HG03442 (cell line): ENCODE results near the gene MAGED1.
A peak's percentile ranks its signal among the peaks of the same experiment; 100 is the strongest.
"Not testable (repeated sequence)": the region's sequence is repeated elsewhere in the genome, so short reads cannot be mapped to it uniquely, and the experiment has no call there.

Source experiments
- ATAC-seq: cut with Tn5 transposase; IDR thresholded peaks from one replicate; pipeline ENCODE4 v1.9.1; 2021; ENCODE audit warnings: mild to moderate bottlenecking, moderate library complexity; ENCODE audit not compliant: unreplicated experiment

Gene MAGED1

DNA sequence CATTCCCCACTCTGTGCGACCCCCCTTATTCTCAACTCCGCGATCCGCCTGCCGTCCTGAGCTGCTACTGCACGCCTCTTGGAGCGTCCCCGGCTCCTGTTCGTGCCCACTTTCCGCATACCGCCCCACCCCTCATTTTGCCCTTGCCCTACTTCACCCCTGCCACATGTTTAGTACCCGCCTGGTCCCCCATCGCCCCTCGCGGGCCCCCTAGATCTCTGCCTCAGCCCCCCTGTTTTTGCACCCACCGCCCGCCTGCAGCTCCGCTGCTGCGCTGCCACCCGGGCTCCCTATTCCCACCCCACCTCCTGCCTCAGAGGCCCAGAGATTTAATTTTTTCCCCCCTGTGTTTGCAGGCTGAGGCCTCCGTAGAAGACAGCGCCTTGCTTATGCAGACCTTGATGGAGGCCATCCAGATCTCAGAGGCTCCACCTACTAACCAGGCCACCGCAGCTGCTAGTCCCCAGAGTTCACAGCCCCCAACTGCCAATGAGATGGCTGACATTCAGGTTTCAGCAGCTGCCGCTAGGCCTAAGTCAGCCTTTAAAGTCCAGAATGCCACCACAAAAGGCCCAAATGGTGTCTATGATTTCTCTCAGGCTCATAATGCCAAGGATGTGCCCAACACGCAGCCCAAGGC lies 1.4 kb downstream of the MAGED1 start:
- peak; percentile 53 for ATAC-seq

DNA sequence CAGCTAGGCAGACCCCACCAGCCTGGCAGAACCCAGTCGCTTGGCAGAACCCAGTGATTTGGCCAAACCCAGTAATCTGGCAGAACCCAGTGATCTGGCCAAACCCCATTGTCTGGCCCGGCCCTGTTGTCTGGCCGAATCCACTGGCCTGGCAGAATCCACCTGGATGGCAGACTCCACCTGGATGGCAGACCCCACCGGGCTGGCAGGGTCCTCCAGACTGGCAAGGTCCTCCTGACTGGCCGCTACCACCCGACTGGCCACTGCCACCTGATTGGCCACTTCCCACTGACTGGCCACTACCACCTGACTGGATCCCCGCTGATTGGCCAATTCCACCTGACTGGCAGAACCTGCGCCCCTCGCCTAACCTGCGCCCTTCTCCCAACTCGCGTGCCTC lies 3.2 kb downstream of the MAGED1 start:
- ATAC-seq = no peak

DNA sequence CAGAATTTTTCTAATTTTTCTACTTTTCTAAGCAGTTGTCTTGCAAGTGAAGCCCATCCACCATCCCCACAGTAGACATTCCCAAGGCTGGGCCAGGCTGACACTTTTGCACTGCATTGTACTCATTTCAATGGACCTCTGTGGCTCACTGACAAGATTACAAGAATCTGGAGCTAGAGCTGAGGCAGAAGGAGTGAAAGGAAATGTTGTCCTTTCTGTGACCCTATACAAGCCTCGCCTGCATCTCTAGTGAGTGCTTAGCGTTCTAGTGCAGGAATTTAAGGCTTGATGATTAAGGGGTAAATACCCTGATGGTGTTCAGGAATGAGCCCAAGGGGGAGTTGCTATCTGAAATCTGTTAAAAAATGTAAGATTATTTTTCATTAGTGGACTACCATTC lies 6.3 kb downstream of the MAGED1 start:
- ATAC-seq = no peak

DNA sequence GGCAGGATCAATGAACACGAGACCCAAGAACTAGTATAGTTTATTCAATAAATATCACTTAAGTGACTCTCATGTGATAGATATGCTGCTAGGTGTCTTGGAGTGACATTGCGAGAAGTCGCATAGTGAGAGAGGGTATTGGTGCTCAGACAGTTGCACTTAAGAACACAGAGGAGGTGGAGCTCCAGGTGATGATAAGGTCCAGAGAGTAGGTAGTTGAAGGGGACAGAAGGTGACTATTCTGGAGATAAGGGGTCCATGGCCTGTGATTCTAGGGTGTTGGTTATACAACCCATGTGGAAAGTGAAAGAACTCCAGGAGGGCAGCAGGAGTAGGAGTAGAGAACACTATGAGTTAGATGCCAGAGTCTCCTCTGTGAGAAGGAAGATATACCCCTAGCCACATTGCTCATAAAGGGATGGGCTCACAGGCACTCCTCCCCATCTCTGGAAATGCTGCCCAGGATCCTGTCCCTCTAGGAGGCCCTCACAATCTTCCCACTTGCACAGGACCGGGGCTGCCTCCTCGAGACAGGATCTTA lies 9.2 kb downstream of the MAGED1 start:
- no peak for ATAC-seq

DNA sequence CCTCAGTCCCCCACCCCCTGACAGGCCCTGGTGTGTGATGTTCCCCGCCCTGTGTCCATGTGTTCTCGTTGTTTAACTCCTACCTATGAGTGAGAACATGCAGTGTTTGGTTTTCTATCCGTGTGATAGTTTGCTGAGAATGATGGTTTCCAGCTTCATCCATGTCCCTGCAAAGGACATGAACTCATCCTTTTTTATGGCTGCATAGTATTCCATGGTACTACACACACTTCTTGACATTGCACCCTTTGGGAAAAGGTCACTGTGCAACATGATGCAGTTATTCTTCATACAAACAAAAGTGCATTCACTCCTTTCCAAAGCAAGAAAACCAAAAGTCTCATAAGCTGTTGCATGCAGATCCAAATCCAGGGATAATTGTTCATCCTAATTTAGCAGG lies 11.7 kb downstream of the MAGED1 start:
- ATAC-seq = not testable (repeated sequence)

DNA sequence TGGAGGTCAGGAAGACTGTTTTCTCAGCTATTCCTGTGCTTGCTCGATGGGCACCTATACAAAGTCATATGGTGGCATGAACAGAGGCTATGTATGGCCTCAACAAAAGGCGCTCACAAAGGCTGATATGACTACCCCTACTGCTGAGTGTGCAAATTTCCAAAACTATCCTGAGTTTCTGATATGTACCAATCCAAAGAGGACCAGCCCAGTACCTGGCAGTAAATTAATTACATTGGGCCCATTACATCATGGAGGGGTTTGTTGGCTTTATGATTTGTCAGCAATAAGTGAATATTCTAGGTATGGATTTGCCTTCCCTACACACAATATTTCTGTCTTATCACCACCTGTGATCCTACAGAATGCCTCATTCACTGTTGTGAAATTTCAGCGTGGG lies 12.3 kb downstream of the MAGED1 start:
- no peak for ATAC-seq

DNA sequence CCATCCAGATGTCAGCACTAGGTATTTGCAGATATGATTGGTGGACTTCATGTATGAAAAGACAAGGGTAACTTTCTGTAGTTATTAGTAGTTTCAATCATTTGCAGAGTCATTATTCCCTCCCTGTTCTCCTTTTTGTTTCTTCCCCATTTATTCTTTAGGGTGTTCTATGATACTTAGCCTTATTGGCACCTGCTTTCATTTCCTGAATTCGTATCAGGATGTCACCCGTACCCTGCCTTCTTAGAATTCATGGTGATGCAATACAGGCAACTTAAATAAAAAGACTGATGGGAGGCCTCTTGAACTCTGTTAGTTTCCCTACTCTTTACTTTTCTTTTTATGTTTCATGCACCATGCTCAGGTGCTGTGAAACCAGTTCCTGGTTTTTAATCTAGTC lies 24.2 kb downstream of the MAGED1 start:
- no peak for ATAC-seq

DNA sequence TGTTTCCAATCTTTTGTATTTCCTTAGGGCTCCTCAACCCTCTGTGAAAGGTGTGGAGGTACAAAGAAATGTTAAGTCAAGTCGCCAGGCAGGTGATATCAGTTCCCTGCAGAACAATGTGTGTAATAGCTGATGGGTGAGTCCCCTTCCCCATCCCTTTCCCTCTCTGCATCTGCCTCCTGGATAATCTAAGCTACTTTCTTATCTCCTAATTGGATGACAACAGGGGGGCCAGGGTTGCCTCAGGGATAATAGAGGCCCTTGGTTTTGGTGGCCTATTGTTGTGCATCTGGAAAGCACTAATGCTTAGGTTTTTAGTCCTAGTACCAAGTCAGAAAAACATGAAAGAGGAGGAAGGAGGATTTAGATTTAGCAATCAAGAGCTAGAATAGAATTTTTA lies 29.1 kb downstream of the MAGED1 start:
- ATAC-seq = no peak

DNA sequence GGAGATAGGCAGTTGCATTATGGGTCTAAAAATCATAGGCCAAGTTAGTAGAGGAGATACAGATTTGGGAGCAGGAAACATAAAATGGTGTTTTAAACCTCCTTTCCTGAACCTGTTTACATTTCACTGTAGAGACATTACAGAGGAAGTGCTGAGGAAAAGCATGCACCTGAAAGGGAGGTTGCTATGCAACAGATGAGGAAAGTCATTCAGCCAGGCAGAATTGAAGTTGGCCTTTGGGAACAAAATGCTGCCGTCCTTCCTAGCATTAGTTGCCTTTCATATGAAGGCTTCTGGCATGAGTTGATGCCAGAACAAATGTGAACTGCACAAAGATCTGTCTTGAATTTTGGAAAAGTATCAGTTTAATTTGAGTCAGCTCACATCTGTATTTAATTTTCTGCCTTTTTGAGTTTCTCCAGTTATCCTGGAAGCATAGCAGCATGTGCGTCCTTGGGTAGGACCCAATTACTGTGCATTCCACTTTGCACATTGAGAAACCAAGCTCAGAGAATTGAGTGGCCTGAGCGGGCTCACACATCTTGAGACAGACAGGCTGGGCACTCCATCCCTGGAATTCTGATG lies 38.2 kb downstream of the MAGED1 start:
- ATAC-seq = no peak
